Colon (tissue), 2 donors: Measurements from ENCODE around the gene GAS2L2.

Experiments
- FAIRE-seq: peaks from 2 replicates; lab custom pipeline; 2012; peaks lifted over from hg19 to GRCh38; lab: Jason Lieb, UNC
- donor health status: control.
- donor health status: control.

GAS2L2 gene

DNA sequence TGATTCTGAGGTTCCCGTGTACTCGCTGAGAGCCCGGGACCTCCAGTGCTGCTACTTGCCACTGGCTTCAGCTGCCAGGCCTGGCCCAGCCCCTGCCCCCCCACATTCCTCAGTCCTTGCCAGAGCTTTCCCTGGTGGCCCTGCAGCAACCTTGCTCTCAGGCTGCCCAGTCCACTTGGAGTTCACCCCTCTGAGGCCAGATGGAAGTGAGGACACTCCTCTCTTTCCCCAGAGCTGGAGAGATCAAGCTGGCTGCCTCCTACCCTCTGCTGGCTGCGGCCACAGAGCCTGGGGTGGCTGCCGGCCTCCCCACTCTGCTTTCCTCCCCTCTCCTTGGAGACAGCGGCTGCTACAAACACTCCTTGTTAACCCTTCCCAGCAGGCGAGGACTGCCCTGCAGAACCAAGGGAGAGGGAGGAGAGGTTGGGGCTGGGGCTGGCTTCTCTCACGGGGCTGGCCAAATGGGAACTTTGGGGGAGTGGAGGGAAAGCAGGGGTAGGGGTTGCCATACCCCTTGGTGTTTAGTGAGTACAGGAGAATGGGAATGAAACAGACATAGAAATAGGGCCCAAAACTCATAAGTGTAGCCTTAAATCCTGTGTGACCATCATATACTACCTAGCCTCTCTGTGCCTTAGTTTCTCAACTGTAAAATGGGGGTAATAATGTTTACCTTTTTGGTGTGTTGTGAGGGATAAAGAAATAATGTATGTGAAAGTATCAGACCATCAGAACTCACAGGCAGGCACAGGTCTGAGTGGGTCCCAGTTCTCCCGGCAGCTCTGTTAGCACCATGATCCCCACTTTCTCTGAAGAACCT is at the start of gene GAS2L2:
Gene GAS2L2 (minus strand): TSS at position 295 of the 820 bp plus-strand sequence. CDS start 389 bp downstream, outside the sequence.
- no peak for FAIRE-seq

DNA sequence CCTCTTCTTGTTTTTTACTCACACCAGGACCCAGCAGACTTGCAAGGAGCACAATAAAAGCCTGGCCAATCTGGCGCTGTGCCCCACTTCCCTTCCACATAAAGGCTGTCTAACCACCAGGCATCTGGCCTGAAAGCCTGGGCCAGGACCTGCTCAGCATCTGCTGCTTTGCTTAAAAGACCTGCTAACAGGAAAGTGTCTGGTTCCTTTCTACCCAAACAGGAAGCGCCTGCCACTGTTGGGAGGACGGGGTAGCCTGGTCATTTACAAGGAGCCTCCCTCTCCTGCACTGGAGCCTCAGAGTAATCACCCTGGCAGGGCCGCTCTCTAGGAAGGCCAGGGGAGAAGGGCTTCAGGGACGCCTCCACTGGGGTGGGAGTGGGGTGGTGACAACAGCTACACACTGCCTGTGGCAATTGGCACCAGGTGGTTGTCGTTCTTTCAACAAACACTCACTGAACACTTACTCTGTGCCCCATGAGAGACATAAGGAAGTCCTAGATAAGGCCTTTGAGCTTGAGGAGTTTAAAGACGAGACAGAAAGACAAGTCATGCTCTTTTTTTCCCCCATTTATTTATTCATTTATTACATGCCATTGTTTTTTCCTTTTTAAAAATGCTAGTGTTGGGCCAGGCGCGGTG is 48.7 kb upstream of the GAS2L2 start:
- FAIRE-seq = no peak

DNA sequence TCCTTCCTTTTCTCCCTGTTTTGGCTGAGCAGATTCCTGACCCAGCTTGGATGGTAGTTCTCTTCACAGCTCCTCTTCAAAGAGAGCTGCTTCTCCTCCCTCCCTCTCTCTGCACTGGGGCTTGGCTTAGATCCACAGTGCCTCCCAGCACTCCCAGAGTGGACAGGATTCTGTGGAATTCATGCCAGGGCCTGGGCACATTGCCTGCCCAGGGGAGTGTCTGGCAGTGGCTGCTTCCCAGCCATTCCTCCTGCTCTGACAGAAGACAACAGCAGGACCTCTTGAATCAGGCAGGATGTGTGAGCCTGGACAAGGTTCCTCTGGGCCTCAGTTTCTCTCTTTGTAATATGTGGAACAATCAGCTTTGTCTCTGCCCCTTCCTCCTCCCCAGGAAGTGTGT is 46.9 kb upstream of the GAS2L2 start:
- no peak for FAIRE-seq

DNA sequence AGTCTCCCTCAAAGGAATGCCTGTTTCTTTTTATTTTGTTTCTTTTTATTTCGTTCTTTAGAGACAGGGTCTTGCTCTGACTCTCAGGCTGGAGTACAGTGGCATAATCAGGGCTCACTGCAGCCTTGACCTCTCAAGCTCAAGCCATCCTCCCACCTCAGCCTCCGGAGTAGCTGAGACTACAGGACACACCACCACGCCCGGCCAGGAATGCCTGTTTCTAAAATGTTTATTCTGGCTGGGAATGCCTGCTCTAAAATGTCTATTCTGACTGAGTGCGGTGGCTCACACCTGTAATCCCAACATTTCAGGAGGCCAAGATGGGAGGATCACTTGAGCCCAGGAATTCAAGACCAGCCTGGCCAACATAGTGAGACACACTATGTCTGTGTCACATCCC is 44.9 kb upstream of the GAS2L2 start:
- no peak for FAIRE-seq

DNA sequence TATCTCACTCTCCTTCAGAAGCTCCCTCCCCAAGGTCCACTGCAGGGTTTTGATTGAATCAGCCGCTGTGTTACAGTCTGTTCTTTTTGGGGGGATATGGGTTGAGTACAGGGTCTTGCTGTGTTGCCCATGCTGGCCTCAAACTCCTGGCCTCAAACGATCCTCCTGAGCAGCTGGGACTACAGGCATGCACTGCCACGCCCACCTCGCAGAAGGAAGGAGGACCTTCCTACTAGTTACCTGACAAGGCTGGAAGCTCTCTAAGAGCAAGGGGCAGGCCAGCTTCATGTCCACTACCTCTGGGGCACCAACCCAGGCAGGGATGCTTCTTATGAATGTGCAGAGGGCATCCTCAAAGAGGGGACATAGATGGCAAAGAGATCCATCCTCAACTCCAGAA is 44.3 kb upstream of the GAS2L2 start:
- no peak for FAIRE-seq

DNA sequence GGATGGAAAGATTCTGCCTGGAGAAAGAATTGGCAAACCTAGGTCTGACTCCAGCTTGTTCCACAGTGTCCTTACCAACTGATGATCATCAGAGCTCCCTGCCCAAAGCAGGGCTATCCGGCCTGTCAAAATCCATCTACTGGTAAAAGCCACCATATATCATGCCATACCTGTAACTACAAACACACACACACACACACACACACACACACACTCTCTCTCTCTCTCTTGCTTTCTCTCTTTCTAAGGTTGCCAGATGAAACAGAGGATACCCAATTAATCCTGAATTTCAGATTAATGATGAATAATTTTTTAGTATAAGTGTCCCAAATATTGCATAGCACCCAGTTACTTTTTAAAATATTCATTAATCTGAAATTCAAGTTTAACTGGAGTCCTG is 43.9 kb upstream of the GAS2L2 start:
- no peak for FAIRE-seq

DNA sequence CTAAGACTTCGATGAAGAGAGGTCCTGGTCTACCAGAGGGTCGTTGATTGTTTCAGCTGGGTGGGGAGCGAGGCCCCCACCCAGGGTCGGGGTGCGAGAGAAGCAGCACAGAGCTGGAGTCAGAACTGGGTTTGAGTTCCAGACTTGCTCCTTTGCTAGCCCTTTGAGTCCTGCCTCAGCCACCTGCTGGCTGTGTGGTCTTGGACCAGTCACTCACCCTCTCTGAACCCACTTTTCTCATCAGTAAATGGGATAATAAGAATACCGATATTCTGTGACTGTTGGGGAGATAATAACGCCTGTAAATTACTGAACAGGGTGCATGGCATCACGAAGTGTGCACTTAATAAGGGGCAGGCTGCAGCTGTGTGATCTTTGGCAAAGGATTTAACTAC is 42.8 kb upstream of the GAS2L2 start:
- no peak for FAIRE-seq

DNA sequence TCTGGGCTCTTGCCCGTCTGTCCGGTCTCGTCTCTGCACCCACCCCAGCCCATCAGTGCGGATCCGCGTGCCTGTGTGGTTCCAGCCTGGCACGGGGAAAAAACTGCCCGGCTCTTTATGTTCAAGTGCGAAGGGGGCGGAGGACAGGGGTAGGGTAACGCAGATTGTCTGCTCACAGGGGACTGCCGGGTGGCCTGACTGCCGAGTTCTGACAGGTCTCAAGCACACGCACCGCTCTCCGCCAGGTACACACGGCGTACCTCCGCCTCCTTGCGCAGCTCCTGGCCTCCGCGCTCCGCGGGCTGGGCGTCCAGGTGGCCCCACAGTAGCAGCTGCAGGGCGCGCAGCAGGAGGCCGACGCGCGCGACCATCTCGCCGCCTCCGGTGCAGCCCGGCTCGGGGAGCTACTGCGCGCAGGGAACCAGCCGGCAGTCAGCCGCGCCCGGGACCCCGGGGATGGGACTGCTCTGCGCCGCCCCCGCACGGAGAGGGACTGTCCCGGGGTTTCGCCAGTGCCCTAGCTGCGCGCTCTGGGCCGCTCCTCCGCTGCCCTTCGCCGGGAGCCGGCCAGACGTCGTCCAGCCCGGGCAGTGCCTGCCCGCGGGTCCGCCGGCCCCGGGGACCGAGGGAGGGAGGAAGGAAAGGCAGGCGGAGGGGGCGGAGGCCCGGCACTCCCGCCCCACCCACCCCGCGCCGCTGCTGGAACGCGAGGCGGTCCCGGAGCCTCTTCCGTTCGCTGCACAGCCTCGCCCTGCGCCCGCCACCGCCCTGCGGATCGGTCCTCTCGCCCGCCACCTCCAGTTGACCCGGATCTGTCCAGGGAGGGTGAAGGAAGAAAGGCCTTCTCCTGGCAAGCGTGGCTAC is 42.2 kb upstream of the GAS2L2 start, which contains the start of gene MMP28:
Gene MMP28 (minus strand): TSS at position 635 of the 864 bp plus-strand sequence. CDS start 264 bp downstream, at position 371.
- FAIRE-seq = no peak

DNA sequence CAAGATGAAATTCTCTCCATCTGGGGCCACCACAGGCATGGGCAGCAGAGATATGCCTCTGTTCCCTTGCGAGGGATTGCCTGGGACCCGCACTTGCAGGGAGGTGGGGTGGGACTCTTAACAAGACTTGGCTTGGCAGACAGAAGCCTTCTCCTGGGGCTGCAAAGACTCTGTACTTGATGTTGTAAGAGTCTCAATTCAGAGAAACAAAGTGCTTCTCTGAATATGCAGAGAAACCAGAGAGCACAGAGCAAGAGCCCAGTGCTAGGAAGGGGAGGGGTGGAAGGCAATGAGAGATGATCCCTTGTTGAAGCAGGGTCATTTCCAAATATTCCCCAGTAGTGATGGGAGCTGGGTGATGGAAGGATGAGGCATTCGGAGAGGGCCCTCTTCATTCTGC is 40.2 kb upstream of the GAS2L2 start:
- no peak for FAIRE-seq

DNA sequence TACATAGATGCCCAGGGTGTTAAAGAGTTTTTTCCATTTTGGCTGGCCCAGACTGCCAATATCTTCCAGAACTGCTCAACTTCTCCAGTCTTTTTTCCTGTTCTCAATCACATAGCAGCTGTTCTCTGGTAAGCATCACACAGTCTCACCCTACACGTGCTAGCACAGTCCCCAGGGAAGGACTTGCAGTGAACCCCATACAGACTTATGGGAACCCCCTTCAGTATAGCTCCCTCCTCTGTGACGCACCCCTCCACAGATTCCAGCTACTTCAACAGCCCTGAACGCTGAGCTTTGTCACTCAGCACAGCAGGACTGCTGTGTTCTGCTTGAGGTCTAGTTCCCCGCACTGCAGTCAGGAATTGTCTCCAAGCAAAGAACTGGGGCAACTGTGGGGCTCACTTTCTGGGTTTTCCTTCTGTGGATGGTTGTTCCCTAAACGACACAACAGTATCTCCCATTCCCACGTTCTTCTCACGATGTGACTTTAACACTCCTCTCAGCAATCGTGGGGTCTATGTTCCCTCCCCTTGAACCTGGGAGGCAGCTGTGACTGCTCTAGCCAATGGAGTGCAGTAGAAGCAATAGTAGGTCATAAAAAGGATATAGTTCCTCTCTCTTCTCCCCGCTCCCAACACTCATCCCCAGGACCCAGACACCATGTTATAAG is 38.8 kb upstream of the GAS2L2 start:
- no peak for FAIRE-seq

DNA sequence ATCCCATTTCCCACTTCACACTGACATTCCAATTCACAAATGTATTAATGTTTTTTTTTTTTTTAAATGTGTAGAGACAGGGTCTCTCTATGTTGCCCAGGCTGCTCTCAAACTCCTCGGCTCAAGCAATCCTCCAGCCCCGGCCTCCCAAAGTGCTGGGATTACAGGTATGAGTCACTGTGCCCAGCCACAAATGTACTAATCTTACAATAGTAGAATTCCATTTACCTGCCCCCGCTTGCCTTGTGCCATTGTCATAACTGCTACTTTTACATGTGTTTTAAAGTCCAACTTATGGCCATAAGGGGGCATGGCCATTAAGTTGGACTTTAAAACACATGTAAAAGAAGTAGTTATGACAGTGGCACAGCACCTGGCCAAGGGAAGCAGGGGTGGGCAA is 37.8 kb upstream of the GAS2L2 start:
- no peak for FAIRE-seq

DNA sequence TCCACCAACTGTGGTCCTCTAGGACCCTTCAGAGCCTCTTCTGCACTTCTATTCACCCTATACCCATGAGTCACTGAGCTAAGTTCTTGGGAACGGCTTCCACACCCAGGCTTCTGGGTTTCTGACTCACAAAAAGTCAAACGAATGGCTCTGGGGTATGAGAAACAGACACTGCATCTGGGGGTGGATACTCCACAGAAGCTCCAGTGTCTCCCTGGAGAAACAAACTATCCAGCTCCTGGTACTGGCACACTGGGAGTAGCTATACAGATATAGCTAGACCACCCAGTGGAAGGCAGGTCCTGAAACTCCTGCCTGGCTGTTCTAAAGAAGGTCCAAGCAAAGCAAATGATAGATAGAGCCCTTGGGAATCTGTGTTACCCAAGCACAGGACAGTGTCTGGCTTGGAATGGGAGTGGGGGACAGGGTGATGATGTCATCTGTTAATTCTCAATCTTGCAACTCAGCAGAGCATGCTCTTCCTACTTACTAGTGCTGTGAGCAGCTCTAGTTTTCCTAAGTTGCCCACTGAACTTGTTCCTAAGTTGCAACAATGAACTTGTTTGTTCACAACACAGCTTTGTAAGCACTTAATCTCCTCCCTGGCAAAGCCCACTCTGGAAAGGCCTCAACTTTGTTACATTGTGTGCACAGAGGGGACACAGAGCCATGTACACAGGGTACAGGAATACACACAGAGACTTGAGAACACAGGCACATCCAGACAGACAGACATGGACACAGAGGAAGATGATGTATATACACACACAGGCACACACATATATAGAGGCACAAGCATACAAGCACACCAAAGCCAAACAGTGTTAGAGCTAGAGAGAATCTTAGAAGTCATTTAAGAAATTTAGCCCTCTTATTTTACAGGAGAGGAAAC is 35.7 kb upstream of the GAS2L2 start:
- no peak for FAIRE-seq

DNA sequence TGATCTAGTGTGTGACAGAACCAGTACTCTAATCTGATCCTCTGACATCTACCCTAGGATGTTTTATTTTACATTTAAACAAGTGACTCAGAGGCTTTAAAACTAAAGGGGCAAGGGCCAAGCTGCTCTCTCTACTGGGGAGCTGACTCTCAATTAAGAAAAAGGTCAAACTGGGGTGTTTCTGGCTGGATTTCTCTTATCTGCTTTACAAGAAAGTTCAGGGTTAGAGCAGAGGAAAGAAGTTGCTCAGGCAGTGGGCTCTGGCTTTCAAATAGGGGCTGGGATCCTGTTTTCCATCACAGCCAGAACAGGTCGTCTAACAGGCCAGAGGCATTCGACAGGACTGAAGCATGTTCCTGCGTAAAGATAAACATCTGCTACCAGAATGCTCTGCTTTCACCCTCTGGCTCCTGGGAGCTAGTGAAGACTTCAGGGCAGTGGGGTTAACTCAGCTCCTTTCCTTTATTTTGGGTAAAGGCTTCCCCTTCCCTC is 33.9 kb upstream of the GAS2L2 start:
- no peak for FAIRE-seq

DNA sequence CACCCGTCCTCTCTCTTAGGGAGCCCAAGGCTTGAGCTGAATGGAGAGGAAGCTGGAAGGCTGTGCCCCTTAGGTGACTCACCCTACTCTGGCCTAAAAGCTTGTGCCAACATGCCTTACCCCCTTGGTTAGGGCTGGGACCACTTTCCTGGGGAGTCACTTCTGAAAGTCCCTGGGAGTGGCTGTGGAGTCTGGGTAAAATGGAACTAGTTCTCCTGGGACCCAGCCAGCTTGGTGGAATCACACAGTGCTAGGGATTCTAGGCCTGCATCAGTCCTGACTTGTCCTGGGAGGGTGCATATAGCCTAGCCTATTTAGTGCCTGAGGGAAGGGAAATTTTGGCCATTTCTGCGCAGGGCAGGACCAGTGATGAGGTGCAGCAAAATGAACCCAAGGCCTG is 31.9 kb upstream of the GAS2L2 start:
- no peak for FAIRE-seq

DNA sequence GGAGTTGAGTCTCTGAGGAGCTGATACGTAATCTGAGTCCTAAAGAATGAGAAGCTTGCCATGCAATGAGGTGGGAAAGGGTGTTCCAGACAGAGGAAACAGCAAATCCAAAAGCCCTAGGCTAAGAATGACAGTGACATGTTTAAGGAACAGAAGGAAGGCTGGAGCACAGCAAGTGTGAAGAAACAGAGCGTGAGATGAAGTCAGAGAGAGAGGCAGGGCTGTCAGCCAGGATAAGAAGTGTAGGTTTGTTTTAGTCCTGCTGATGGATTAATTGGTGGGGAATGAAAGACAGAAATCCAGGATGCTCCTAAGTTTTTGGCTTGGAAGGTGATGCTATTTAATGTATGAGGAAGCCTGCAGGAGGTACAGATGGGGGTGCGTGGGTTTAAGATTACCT is 27.9 kb upstream of the GAS2L2 start:
- no peak for FAIRE-seq

DNA sequence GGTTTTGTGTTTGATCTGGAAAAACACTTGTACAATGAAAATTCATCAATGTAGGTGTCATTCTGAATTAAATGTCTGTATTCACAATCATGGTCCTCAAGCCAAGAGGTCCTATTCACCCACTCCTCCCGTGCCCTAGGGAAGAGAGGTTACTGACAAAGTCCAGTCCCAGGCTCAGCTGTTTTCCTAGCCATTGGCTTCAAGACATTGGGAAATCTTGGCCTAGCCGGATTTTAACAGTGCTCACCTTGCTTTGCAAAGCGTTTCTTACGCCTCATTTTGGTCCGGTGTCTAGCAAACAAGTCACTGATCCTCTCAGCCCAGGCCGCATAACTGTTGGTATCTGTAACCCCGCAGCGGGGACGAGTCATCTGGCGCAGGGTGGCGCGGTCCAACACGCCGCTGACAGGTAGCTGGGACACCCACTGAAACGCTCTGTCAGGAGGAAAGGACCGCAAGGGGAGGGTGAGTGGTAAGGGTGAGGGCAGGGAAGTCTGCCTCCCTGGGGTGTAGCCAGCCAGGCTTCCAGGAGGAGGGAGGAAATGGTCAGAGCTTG is 25.7 kb upstream of the GAS2L2 start:
- no peak for FAIRE-seq

DNA sequence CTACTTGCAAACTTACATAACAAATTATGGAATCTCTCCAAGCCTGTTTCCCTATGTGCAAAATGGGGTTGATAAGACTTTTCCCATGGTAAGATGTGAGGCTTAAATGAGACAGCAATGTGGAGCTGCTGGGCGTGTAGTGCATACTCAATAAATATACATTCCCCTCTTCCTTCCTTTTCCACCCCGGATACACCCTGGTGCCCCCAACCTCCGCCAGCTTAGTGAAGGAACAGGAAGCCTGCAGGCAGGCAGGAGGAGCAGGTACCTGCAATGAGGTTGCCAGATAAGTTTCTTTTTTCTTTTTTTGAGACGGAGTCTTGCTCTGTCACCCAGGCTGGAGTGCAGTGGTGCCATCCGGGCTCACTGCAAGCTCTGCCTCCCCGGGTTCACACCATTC is 22.5 kb upstream of the GAS2L2 start:
- FAIRE-seq = no peak

DNA sequence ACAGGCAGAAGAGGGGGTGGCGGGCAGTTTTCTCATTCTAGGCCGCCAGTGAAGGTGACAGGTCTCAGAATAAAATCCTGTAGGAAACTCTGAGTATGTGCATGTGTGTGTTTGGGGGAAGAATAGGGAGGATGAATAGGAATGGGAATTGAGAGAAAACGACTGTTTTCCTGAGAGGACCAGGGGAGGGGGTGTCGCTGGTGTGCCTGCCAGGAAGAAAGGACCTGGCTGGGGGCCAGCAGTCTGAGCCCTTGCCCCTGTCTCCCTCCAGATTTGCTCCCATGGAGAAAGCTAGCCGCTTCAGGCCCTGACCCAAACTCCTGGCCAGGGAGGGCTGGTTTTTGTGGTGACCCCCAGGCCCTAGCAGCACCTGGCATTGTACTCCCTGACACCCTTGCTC is 22.0 kb upstream of the GAS2L2 start:
- no peak for FAIRE-seq

DNA sequence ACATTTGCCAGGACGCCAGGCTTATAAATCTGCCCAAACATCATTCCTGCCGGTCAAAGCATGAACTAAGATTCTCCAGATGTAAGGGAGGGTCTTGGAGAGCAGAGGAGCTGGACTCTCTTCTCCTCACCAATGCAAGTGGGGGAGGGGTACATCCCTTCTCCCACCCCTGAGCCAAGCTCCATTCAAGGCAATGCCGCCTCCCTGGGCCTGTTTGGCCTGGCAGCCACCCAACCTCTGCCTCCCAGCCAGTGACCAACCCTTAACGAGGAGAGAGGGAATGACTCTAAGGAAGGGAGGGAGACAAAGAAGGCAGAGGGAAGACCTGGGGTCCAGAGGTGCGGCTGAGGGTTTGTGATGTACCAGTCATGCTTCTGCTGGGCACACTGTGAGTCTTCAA is 21.5 kb upstream of the GAS2L2 start:
- no peak for FAIRE-seq

DNA sequence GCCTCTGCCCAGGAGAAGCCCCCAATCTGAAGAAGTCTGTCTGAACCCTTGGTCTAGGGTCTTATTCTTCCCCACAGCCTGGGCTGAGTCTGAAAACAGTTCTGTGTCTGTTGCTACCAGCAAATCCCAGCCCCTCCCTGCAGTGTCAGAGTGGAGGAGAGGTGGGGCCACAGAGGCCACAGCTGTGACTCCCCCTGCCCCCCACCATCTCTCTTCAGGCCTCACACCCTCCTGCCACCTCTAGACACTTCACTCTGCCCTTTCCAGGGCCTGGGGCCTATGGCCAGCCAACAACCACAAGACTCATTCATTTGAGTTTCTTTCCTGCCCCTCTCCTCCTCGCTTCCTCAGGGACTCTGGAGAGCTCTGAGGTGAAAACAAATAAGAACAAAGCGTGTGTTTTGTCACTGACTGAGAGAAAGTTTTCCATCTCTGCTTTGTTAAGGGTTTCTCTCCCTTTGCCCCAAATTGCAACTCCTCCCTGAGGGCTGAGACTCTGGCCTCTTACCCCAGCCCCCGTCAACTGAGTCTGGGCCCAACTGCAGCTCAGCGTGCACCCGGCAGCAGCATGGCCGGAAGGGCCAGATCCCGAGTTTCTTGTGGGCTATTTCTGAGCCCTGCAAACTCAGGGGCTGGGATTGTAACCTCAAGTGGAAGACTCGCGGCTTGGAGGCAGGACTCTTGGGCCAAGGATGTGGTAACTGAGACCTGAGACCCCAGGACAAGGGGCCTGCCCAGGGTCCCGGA is 20.8 kb upstream of the GAS2L2 start:
- no peak for FAIRE-seq
